COLO829 (cell line): ENCODE results near the gene LY6G6D.

Experiments
- DNase-seq: peaks from one replicate; pipeline ENCODE4 v3.0.0; 2012; ENCODE audit warnings: low spot score

The LY6G6D gene

DNA sequence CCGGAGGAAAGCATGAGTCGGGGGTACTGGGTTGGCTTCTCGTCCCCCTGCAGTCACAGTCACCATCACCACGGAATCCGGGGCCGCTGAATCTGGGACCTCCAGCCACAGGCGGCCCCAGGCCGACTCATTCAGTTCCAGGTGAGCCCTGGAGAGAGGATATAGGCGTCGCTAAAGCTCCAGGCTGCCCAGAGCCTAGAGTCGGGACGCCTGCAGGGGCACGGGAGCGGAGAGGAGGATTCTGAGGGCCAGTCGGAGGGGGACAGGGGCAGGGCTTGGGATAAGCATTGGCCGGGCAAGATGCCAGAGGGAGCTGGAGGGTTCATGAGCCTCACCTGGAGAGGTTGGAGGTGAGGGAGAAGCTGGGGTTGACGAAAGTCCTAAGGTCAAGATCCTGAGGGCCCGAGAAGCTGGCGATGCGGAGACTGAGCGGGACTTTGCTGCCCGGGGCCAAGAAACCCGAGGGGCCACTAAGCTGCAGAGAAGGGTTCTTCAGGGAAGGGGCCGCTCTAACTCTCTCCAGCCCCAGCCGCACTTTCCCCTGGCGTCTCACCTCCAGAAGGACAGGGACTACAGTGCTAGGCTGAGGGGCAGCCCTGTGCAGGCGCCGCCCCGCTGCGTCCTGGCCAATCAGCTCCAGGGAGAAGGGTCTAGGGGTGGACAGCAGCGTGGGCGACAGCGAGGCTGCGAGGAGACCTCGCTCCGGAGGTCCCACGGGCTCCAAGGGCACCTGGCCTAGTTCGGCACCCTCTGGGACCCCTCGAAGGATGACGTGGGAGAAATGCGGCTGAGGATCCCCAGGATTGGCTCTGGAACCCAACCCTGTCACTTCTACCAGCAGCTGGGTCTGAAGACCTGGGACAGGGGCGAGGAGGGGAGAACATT is 51.0 kb downstream of the LY6G6D start:
- DNase-seq, result no peak

DNA sequence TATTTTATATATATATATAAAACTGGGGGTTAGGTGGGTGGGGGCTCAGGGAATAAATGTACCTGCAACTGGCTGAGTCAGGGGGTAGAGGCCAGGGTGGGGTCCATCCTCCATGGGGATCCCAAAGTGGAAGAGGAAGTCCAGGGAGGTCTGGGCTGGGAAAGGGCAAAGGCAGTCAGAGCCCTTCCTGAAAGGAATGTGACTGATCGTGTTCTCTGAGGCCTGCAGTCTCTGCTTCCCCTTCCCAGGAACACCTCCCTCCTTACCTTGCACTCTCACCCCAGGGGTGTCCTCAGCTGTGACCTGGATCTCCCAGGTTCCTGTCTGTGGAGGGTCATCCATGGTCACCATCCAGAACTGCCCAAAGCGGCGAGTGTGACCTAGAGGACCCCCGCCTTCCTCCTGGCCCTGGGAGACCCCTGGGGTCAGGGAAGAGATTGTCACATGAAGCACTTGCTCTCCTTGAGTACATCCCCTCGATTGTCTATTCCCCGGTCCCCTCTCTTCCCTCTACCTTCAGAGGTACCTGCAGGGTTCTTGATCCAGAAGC is 52.0 kb downstream of the LY6G6D start:
- DNase-seq, result no peak
